Right renal cortex interstitium (tissue), 3 donors: ENCODE results near the gene RASGRF2. TPM values are rescaled to one million over a fixed set of nuclear protein-coding genes. Genes with fewer than 3 reads are reported as not detected.

ENCODE experiments used
- DNase-seq, 3 donors: peaks; one replicate each; pipeline ENCODE4 v3.0.0-alpha.2; 2013; ENCODE audit warnings: low read depth in 3 of 3, low spot score in 2 of 3
- polyA plus RNA-seq, 3 donors: library from polyadenylated mRNA; unstranded; fragments of 120-200 nt; gene quantifications; one replicate each; pipeline ENCODE4 v1.2.1, GENCODE V29; 2013; ENCODE audit not compliant: insufficient read length in 3 of 3

Gene RASGRF2
- polyA plus RNA-seq, 3 donors, result 1.6 to 2.3 (median 1.8) TPM

DNA sequence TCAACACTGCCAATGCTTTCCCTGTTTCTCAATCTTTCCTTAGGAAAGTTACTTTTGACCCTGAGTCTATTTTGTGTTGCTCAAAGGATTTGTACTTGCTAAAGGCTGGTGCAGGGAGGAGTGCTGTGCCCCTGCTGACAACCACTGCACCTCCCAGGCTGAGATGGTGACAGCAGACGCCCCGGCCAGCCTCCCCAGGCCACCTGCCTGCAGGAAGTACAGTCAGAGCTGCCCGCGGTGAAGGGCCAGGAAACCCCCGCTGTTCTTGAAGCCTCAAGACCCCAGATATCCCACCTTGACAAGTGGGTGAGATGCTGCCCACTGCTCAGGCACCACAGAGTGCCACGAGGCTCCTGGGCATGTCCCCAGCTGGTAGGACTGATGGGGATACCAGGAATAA, 228.8 kb downstream of the RASGRF2 start:
- no peak for DNase-seq

DNA sequence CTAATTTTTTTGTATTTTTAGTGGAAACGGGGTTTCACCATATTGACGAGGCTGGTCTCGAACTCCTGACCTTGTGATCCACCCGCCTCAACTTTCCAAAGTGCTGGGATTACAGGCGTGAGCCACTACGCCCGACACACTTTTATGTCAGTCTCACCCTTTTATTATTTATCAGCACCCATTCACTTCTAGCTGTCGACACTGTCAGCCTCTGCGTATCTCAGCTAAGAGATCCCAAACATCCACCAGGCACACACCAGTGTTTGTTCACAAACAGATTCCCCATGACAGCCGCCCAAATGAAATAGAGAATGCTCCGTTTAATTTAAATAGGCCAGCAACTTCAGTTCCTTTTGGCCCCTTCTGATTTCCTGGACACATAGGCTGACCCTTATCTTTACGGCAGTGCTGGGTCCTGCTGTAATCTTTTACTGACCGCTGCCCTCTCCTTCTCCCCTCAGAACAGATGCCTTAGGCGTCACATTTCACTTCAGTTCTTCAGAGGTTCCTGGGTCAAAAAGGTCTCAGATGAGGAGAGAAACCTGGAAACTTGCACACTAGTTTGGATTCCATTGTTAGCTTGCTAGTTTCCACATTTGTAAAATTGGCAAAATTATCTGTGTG, 229.8 kb downstream of the RASGRF2 start:
- DNase-seq, result no peak

- DNase-seq, result no peak
Measured at GRCh38 chr5:81191726-81192372, 231.7 kb downstream of the RASGRF2 start.

GRCh38 chr5:81192373-81192750, 232.2 kb downstream of the RASGRF2 start:
- DNase-seq, result no peak

GRCh38 chr5:81194633-81195334, 234.6 kb downstream of the RASGRF2 start:
- DNase-seq, result peak; percentile 36 to 63 (median 59)

- no peak for DNase-seq
Measured at GRCh38 chr5:81195335-81195929, 235.3 kb downstream of the RASGRF2 start.

- no peak for DNase-seq
Measured at GRCh38 chr5:81202655-81203054, 242.5 kb downstream of the RASGRF2 start.

- DNase-seq, result no peak
Measured at GRCh38 chr5:81203729-81204128, 243.6 kb downstream of the RASGRF2 start.

DNA sequence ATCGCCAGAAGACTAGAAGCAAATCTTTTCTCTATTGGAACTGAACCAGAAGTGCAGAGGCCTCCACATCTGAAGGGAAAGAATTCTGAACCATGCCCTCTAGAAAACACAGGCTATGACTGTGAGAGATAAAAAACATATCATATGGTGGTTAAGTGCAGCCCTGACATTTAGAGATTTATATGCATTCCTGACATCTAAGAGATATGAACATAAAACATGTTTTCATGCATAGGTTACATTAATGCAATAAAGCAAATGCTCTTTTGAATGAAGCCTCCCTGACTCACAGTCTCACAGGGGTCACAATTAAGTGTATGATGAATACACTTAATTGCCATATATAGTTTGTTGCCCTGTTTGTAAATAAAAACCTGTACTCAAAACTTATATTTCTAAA, 244.0 kb downstream of the RASGRF2 start:
- DNase-seq, result no peak

DNA sequence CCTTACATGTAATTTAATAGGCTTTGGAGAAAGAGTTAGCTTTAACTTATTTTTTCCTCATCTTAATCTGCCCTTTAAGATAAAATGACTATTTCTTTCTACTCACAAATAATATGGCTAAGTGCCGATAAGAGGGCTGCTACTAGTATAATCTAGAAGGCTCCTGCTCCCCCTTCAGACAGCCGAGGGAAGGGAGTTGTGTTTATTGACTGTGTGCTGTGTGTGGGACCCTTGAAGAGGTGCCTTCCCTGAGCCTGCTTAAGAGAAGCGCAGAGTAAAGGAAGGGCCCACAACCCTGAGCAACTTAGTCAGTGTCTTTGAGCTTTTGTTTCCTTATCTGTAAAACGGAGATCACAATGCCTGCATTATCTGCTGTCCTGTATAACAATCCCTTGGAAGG, 244.9 kb downstream of the RASGRF2 start:
- no peak for DNase-seq

DNA sequence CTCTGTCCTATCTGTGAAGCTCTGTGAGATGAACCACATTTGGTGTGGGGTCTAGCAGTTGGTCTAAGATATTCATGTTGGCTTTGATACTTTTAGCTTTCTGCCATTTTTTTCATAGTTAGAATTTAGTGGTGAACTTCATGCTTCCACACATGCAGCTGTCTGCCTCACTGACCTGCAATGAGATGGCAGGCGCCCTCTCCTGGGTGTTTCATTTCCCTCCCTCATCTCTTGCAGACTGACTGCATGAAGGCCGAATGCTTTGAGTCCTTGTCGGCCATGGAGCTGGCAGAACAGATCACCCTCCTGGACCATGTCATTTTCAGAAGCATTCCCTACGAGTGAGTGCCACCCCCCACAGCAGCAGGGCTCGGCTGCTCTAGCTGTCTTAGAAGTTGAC, 246.8 kb downstream of the RASGRF2 start:
- DNase-seq, result no peak

DNA sequence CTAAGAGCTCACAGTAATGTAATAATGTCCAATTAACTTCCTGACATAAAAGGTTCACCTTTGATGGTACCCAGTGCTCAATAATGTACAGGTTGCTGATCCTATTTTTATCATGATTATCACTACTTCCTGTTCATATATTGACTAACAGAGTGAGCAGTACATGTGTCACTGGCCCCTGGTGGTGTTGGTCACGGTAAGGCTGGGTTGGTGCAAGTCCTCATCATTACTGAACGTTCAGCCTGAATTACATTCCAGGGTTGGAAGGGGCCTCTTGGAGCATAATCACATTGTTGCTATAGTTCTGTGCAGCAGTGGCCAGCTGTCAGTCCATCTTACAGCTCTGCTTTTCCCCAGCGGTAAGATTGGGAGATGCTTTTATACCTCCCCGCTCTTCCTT, 248.7 kb downstream of the RASGRF2 start:
- no peak for DNase-seq

DNA sequence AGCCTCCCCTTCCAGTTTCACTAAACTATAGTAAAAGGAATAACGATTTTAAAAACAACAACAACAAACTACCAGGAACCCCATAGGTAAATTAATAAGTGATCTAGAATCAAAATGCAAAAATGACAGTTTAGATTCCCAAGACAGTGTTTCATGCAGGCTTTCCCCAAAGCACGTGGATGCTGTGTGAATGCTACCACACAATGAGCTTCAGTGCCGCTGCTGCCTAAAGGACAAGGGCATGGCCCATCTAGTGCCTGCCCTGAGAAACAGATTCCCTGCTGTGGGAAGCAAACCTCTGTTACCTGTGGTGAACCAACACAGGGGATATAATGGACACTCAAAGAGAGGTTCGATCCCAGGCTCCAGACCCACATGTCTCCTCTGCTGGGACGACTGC, 249.2 kb downstream of the RASGRF2 start:
- DNase-seq, result no peak

GRCh38 chr5:81209869-81210493, 249.8 kb downstream of the RASGRF2 start:
- DNase-seq, result no peak

DNA sequence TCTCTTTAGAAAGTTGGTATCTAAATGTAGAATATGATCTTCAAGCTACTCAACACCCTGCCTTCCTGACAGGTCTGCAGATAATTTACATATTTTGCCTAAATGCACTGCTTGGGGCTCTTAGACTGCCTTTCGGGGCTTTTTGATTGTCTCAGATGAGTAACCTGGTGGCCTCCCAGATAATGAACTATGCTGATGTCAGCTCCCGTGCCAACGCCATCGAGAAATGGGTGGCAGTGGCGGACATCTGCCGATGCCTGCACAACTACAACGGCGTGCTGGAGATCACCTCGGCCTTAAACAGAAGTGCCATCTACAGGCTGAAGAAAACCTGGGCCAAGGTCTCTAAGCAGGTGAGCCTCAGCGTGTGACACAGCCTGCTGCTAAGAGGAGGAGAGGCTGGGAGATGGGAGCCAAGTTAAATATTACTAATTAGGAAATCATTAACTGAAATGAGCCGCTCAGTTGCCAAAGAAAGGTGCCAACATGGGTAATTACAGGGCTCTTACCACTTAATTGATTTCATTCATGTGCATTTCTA, 252.1 kb downstream of the RASGRF2 start:
- no peak for DNase-seq

GRCh38 chr5:81213070-81213469, 252.9 kb downstream of the RASGRF2 start:
- DNase-seq, result no peak

DNA sequence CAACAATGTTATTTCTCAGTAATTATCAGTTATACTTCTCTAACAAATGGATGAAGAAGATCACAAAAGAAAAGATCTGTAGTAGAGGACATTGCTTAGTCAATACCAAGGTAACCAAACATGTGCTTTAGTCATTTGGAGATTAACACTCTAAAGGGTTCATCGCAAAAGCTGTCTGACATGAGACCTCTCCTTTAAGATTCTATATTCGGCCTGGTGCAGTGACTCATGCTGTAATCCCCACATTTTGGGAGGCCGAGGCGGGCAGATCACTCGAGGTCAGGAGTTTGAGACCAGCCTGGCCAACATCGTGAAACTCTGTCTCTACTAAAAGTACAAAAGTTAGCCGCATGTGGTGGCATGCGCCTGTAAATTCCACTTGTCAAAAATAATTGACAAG, 254.7 kb downstream of the RASGRF2 start:
- no peak for DNase-seq

GRCh38 chr5:81216152-81216551, 256.0 kb downstream of the RASGRF2 start:
- DNase-seq, result no peak

GRCh38 chr5:81219389-81219788, 259.2 kb downstream of the RASGRF2 start:
- no peak for DNase-seq

- no peak for DNase-seq
Measured at GRCh38 chr5:81222285-81222684, 262.1 kb downstream of the RASGRF2 start.

DNA sequence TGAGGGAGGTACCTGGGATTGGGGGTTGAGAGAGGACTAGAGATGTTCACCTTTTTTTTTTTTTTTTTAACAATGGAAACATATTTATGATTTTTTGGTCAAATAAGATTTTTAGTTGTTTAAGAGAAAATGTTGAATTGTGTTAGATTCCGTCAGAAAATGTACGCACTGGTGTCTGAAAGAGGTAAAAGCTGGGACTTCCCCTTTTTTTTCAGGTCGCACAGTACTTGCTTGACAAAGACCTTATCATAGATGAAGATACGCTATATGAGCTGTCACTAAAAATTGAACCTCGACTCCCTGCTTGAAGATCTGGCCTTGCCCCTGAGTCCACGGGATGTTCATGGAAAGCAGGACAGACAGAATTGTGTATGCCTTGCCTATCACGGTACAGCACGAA, 265.3 kb downstream of the RASGRF2 start:
- DNase-seq, result no peak
